GM19239 (cell line): ENCODE measurements around the gene PLXNA1.

Experiments used
- DNase-seq: peaks from one replicate; pipeline ENCODE4 v3.0.0; 2011; ENCODE audit warnings: low spot score; ENCODE audit not compliant: insufficient read length
- FAIRE-seq: peaks from 2 replicates; lab custom pipeline; 2011; peaks lifted over from hg19 to GRCh38; lab: Jason Lieb, UNC

The PLXNA1 gene

GRCh38 chr3:126985132-126985985, 2.4 kb downstream of the PLXNA1 start:
- DNase-seq (no peak), FAIRE-seq (no peak)

DNA sequence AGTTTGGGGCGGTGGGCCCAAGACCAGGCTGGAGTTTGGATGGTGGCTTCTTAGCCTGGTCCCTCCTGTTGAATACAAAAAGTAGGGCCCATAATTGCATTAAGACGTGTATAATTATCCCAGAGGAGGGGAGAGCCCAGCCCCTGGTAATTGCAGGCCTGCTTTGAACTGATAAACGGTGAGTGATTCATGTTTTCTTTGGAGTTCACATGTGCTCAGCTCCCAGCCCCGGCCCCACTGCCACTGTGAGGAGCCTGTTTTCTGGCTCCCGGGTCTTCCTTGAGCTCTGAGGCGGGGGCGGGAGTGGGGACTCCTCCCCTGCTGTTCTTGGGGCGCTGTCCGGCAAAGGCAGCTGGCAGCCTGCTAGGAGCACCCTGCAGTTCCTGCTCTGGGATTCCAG, 3.1 kb downstream of the PLXNA1 start:
- FAIRE-seq: no peak
- DNase-seq: no peak

DNA sequence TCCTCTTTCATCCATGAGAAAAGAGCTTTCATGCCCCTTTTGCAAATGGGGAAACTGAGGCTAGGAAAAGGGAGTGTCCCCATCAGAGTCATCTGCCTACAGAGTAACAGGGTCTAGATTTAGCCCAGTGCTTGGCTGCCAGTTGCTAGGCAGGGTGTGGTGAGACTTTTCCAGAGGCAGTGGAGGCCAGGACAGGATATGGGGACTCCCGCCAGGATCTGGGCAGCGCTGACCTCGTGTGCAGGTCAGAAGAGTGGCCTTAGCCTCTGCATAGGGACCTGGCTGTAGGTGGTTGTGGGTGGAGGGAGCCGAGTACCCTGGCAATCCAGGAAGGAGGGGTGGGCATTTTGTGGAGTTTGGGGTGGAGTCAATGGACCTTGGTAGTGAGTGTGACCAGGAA, 4.2 kb downstream of the PLXNA1 start:
- FAIRE-seq: no peak
- no peak for DNase-seq

DNA sequence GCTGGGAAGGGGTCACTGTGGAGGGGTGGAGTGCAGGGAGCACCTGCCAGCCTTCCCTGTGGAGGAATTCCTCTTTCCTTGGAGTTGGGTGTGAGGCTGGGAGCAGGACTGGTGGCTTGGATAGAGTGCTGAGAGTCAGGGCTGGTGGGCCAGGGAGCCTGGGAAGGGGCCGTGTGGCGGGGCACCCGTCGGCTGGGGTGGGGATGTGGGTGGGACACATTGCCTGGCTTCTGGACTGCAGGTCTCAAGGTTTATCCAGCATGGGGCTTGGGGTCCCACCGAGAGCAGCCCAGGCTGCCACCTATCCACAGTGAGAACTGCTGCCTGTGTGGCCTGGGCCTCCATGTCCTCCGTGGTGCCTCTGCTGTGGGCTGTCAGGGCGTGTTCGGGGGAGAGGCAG, 4.7 kb downstream of the PLXNA1 start:
- DNase-seq: no peak
- no peak for FAIRE-seq

GRCh38 chr3:126988451-126989021, 5.6 kb downstream of the PLXNA1 start:
- DNase-seq (no peak), FAIRE-seq (no peak)

- no peak for FAIRE-seq
Observed at GRCh38 chr3:126989316-126990023, 6.6 kb downstream of the PLXNA1 start.

DNA sequence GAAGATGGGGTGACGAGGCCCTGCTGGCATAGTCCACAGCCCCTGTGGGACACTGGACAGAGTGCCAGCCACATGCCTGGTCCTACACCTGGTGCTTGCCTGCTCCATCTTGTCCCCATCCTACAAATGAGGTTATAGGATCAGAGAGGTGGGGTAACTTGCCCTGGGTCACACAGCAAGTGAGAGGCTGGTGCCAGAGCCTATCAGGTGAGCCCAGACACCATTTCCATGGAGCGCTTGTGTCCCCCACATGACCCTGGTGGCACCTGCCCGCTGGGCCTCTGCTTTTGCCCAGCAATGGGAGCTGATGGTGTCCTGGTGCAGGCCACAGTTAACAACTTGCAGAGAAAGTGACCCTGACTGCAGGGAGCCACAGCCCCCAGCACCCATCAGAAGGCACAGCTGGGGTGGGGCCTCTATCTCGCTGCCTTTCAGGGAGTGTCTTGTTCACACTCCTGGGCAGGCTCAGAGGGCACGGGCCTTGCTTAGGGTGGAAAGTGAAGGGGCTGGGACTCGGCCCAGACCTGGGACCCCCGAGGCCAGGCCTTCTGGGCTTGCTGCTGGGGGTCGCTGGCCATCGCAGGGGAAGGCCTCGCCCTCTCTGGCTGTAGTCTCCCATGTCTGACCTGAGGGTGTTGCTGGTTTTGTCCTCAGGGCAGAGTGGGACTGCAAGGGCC, 7.2 kb downstream of the PLXNA1 start:
- DNase-seq (no peak), FAIRE-seq (no peak)

More at GRCh38 chr3:126989316-126990023, 6.6 kb downstream of the PLXNA1 start:
- no peak for DNase-seq

- FAIRE-seq: no peak
Observed at GRCh38 chr3:126990890-126991289, 8.0 kb downstream of the PLXNA1 start.

GRCh38 chr3:126991366-126992200, 8.7 kb downstream of the PLXNA1 start:
- FAIRE-seq: no peak
- no peak for DNase-seq

More at GRCh38 chr3:126990890-126991289, 8.0 kb downstream of the PLXNA1 start:
- no peak for DNase-seq

DNA sequence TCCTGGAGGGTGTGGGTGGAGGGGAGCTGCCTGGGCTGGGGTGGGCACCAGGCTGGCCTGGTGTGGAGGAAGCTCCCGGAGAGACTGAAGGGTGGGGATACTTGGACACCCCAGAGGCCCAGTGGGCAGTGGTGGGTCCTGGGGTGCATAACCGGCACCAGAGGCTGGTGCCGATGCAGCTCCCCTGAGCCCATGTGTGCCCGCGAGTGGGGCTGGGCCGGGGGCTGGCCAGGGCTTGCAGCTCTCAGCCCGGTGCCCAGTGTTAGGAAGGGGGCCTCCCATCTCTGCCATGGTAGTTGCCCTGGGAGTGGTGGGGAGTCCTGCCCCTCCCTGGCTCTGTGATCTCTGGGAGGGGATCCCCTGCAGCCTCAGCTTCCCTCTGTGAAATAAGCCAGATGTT, 9.3 kb downstream of the PLXNA1 start:
- FAIRE-seq (no peak), DNase-seq (no peak)

GRCh38 chr3:126992776-126993175, 9.9 kb downstream of the PLXNA1 start:
- DNase-seq (no peak), FAIRE-seq (no peak)

GRCh38 chr3:126993436-126993835, 10.5 kb downstream of the PLXNA1 start:
- FAIRE-seq (no peak), DNase-seq (no peak)

- DNase-seq: no peak
- FAIRE-seq: no peak
Observed at GRCh38 chr3:126994661-126995245, 11.8 kb downstream of the PLXNA1 start.

- FAIRE-seq (no peak), DNase-seq (no peak)
Observed at GRCh38 chr3:126995254-126995780, 12.4 kb downstream of the PLXNA1 start.

GRCh38 chr3:126995926-126996512, 13.1 kb downstream of the PLXNA1 start:
- DNase-seq: no peak
- no peak for FAIRE-seq

DNA sequence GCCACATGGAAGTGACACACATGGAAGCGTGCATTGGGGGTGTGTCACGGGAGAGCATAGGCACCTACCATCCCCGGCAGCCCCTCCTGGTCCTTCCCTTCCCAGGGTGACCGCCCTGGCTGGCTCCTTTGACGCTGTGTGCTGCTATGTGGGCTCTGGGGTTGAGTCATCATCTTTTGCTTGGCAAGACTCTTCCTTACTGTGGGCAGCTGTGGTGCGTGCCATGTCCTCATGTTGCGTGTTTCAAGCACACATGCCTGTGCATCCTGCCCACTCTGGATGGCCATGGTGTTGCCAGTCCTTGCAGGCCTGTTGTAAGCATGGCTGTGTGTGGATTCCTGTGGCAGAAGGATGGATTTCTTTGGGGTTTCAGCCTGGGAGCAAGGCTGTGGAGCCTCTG, 14.0 kb downstream of the PLXNA1 start:
- DNase-seq: no peak
- no peak for FAIRE-seq

GRCh38 chr3:126997455-126998038, 14.6 kb downstream of the PLXNA1 start:
- no peak for DNase-seq
- no peak for FAIRE-seq

- no peak for FAIRE-seq
- DNase-seq: no peak
Observed at GRCh38 chr3:126998320-126998719, 15.4 kb downstream of the PLXNA1 start.
